Kidney epithelial cell (primary cell): ENCODE measurements around the gene SLC38A9. TPM values are rescaled to one million over a fixed set of nuclear protein-coding genes. Genes with fewer than 3 reads are reported as not detected.

ENCODE experiments used
- DNase-seq: peaks from one replicate; pipeline ENCODE4 v3.0.0-alpha.2; 2010; ENCODE audit warnings: low read depth
- H3K27me3 ChIP-seq: 2 replicates; pipeline ENCODE4 v1.6.0; 2011; ENCODE audit warnings: low read length; ENCODE audit not compliant: control insufficient read depth, insufficient read depth
- H3K36me3 ChIP-seq: 2 replicates; pipeline ENCODE4 v1.5.1; 2011; ENCODE audit warnings: low read length; ENCODE audit not compliant: control insufficient read depth, insufficient read depth
- H3K4me3 ChIP-seq: 2 replicates; pipeline ENCODE4 v1.5.1; 2011; ENCODE audit warnings: low read depth, mild to moderate bottlenecking, control low read depth, low read length
- total RNA-seq: library from RNA; depleted of rRNA; stranded (reverse); fragments of >200 nt; gene quantifications from 2 replicates; pipeline ENCODE4 v1.2.3, GENCODE V29; 2015
- TF ChIP-seq, protein P1 (sequence below): IDR thresholded peaks from 2 replicates; pipeline ENCODE4 v1.5.1; 2011; ENCODE audit warnings: mild to moderate bottlenecking, moderate library complexity, low read length, control low read depth, inconsistent platforms; ENCODE audit not compliant: insufficient read depth, poor library complexity, severe bottlenecking

Gene SLC38A9
- total RNA-seq, 1 donor from 2014 or later = 21.5 TPM

DNA sequence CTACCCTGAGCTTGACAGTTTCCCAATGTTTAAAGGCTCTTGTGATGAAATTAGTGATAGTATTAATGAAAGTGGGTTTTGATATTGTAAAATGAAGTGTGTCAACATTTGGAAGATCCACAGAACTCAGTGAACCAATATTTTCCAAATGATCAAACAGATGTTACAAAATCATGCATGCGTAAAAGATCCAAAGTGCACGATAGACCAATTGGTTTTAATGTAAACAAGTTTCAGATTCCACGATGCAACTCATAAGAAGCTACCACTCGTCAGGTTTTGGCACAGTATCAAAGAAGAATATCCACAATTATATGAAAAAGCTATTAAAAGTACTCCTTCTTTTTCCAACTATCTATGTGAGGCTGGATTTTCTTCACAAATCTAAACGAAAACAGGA is 82.3 kb downstream of the SLC38A9 start:
- H3K36me3 ChIP-seq = no peaks in the 10 kb centered on the region
- no peak for DNase-seq
- H3K27me3 ChIP-seq = no peaks in the 10 kb centered on the region
- TF ChIP-seq, protein P1, sequence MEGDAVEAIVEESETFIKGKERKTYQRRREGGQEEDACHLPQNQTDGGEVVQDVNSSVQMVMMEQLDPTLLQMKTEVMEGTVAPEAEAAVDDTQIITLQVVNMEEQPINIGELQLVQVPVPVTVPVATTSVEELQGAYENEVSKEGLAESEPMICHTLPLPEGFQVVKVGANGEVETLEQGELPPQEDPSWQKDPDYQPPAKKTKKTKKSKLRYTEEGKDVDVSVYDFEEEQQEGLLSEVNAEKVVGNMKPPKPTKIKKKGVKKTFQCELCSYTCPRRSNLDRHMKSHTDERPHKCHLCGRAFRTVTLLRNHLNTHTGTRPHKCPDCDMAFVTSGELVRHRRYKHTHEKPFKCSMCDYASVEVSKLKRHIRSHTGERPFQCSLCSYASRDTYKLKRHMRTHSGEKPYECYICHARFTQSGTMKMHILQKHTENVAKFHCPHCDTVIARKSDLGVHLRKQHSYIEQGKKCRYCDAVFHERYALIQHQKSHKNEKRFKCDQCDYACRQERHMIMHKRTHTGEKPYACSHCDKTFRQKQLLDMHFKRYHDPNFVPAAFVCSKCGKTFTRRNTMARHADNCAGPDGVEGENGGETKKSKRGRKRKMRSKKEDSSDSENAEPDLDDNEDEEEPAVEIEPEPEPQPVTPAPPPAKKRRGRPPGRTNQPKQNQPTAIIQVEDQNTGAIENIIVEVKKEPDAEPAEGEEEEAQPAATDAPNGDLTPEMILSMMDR = no peak
- H3K4me3 ChIP-seq = no peak overlapping the region

DNA sequence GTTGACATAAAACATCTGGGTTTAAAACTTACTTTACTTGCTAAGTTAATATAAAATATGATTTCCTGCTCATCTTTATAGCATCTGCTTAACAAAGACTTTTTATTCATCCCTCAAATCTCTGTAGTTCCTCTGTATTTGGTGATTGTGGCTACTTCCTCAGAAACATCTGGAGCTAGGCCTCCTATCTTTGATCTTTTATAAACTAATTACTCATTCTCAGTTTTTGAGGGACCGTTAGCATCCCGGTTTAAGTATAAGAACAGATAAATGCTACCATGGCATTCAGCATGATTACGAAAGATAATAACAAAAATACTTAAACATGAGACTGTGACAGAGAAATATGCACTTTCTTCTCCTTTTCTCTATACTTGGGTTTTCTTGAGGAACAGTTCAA is 85.3 kb downstream of the SLC38A9 start:
- TF ChIP-seq, protein P1 = no peak
- H3K27me3 ChIP-seq = no peaks in the 10 kb centered on the region
- H3K36me3 ChIP-seq = no peaks in the 10 kb centered on the region
- H3K4me3 ChIP-seq = no peak overlapping the region
- no peak for DNase-seq

DNA sequence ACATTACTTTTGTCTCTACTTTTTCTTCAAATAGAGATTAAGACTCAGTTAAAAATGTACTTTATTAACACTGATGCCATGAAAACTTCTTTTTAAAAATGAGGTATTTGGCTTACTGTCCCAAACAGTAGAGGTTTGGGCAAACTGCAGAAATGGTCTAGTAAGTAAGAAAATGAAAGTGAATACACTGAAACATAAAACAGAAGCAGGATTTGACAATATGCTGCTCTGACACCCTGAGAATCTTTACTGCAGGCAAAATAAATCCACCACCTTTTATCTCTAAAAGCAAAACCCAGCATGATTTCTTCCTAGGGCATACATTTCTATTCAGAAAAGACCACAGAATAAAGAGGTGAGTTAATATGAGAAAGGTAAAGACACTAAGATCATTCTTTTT is 86.2 kb downstream of the SLC38A9 start:
- no peaks in the 10 kb centered on the region for H3K36me3 ChIP-seq
- H3K4me3 ChIP-seq = no peak overlapping the region
- TF ChIP-seq, protein P1 = no peak
- DNase-seq = no peak
- H3K27me3 ChIP-seq = no peaks in the 10 kb centered on the region

DNA sequence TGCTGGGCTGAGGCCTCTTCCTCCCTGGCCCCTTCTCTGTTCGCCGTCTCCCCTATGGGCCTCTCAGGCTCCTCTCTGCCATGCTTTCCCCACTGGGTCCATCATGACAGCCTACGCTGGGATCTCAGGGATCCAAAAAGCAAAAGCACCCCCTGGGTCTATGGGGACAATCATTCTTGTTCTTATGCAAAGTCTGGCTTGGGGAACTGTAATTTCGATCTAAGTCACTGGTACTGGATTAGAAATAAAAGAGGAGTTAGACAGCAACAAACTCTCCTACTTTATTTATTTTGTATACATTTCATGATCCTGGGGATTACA is 86.6 kb downstream of the SLC38A9 start:
- no peak for DNase-seq
- Histone ChIP-seq H3K36me3 (no peaks in the 10 kb centered on the region), H3K4me3 (no peak overlapping the region), H3K27me3 (no peaks in the 10 kb centered on the region)
- TF ChIP-seq, protein P1 = no peak

DNA sequence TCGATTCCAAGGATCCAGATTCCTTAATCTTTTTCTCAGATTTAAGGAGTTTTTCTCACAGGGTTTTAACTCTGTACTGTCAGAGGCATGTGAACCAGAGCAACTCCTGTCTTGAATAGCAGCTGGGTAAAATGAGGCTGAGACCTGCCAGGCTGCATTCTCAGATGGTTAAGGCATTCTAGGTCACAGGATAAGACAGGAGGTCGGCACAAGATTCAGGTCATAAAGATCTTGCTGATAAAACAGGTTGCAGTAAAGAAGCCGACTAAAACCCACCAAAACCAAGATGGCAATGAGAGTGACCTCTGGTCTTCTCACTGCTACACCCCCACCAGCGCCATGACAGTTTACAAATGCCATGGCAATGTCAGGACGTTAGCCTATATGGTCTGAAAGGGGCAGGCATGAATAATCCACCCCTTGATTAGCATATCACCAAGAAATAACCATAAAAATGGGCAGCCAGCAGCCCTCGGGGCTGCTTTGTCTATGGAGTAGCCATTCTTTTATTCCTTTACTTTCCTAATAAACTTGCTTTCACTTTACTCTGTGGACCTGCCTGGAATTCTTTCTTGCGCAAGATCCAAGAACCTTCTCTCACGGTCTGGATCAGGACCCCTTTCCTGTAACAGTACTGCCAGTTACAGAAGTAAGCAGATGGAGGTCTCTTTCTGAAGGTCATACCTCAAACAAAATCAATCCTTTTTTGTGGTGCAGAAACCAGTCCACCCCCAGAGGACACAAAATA is 87.1 kb downstream of the SLC38A9 start:
- Histone ChIP-seq H3K36me3 (no peaks in the 10 kb centered on the region), H3K4me3 (no peak overlapping the region), H3K27me3 (no peaks in the 10 kb centered on the region)
- TF ChIP-seq, protein P1 = no peak
- DNase-seq = no peak

DNA sequence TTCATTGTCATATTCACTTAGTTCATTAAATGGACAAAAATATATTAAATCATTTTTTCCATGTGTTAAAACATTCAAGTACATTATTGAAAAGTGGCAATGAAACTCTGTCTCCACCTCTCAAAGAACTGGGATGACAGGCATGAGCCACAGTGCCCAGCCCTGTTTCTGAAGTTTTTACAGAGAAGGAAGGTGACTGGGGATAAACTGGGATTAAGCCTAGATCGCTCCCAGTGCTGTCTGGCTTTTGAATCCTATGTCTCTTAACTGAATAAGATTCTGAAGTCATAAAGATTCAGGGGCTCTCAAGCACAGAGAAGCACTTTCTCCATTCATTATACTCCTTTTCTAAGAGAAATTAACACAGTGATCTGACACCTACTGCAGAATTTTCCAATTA is 88.3 kb downstream of the SLC38A9 start:
- TF ChIP-seq, protein P1 = no peak
- Histone ChIP-seq H3K36me3 (no peaks in the 10 kb centered on the region), H3K27me3 (no peaks in the 10 kb centered on the region), H3K4me3 (no peak overlapping the region)
- DNase-seq = no peak
